IPS-20b (cell line): Measurements from ENCODE around the gene ROR2.

ENCODE experiments used
- H3K27ac ChIP-seq: one replicate; pipeline ENCODE4 v1.5.1; 2013; ENCODE audit warnings: low read length
- H3K27me3 ChIP-seq: 2 replicates; pipeline ENCODE4 v1.6.1; 2013; ENCODE audit warnings: mild to moderate bottlenecking, low read length, inconsistent platforms; ENCODE audit not compliant: insufficient read depth
- H3K36me3 ChIP-seq: 2 replicates; pipeline ENCODE4 v1.6.1; 2013; ENCODE audit warnings: low read depth, mild to moderate bottlenecking, inconsistent platforms, low read length, moderate library complexity; ENCODE audit not compliant: insufficient read depth
- H3K4me1 ChIP-seq: 2 replicates; pipeline ENCODE4 v1.6.1; 2013; ENCODE audit warnings: mild to moderate bottlenecking, control low read depth, inconsistent platforms, low read length, moderate library complexity; ENCODE audit not compliant: insufficient read depth
- H3K4me3 ChIP-seq: 2 replicates; pipeline ENCODE4 v1.5.1; 2013; ENCODE audit warnings: mild to moderate bottlenecking, low read length, inconsistent platforms
- H3K9ac ChIP-seq: 2 replicates; pipeline ENCODE4 v1.6.1; 2013; ENCODE audit warnings: low read depth, mild to moderate bottlenecking, inconsistent platforms, low read length, moderate library complexity
- H3K9me3 ChIP-seq: 2 replicates; pipeline ENCODE4 v1.6.1; 2013; ENCODE audit warnings: mild to moderate bottlenecking, low read depth, low read length, inconsistent platforms; ENCODE audit not compliant: insufficient read depth

ROR2 gene

GRCh38 chr9:91946653-91947488, 3.2 kb downstream of the ROR2 start:
- H3K9ac ChIP-seq: no peak overlapping the region
- H3K4me3 ChIP-seq: no peak overlapping the region
- no peaks in the 10 kb centered on the region for H3K9me3 ChIP-seq
- H3K27me3 ChIP-seq: peaks cover 64% of the 10 kb centered on the region
- H3K27ac ChIP-seq: no peak overlapping the region
- peaks cover 20% of the 10 kb centered on the region; the same call in 1 of the 2 replicates for H3K4me1 ChIP-seq
- no peaks in the 10 kb centered on the region for H3K36me3 ChIP-seq

DNA sequence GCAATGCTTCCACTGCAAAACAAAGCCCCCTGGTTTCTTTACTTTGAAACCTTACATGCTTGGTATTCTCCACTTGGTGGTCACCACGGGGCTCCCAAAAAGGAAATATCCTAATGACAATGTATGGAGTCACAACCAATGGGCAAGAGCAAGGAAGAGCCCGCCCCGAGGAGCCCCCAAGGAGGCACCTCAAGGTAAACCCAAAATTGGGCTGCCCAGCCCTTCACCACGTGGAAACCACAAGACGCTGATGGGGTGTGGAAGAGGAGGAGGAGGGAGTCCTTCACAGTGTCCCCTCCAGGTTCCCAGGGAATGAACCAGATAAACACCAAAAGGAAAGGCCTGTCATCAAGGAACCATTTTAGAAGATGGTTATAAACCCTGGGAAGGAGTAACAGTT, 3.8 kb downstream of the ROR2 start:
- H3K9ac ChIP-seq: no peak overlapping the region
- no peaks in the 10 kb centered on the region for H3K9me3 ChIP-seq
- H3K4me3 ChIP-seq: no peak overlapping the region; the same call in 1 of the 2 replicates
- no peak overlapping the region for H3K27ac ChIP-seq
- H3K4me1 ChIP-seq: peaks cover 20% of the 10 kb centered on the region; the same call in 1 of the 2 replicates
- H3K36me3 ChIP-seq: no peaks in the 10 kb centered on the region
- peaks cover 57% of the 10 kb centered on the region for H3K27me3 ChIP-seq

DNA sequence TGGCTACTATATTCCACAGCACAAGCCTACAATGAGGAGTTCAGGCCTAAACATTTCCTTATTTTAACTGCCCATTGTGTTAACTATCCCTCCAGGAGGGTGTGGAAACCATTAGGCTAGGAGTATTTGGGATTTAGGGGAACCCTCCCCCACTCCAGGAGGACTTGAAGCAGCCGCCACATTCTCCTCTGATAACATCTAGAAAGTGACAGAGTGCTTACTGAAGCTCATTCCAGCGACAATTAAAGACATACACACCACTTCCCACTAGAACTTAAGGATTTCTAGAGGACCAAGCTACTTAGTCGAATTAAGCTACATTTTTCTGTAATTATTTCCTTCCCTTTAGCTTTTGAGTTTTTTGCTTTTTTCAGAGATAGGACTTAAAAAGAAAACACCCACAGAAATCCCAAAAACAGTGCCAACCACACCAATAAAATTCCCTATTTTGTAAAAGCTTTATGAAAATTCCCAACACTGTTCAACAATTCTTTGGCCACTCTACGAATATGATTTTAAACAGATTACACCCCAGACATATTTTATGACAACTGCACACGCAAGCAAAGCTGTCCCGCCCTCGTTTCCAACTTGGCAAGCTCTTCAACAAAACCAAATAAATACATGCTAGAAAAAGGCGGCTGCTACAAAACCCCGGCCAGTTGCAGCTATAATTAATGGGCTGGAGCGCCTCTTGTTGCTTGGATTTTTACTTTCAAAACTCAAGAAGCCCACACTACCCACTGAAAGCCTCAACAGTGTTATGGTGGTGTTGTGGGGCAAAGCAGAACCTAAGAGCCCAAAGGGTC, 4.5 kb downstream of the ROR2 start:
- H3K4me3 ChIP-seq: no peak overlapping the region; the same call in none of the 2 replicates
- H3K4me1 ChIP-seq: peaks cover 16% of the 10 kb centered on the region; the same call in 1 of the 2 replicates
- H3K9ac ChIP-seq: no peak overlapping the region
- H3K9me3 ChIP-seq: no peaks in the 10 kb centered on the region
- peaks cover 50% of the 10 kb centered on the region for H3K27me3 ChIP-seq
- H3K27ac ChIP-seq: no peak overlapping the region
- no peaks in the 10 kb centered on the region for H3K36me3 ChIP-seq

DNA sequence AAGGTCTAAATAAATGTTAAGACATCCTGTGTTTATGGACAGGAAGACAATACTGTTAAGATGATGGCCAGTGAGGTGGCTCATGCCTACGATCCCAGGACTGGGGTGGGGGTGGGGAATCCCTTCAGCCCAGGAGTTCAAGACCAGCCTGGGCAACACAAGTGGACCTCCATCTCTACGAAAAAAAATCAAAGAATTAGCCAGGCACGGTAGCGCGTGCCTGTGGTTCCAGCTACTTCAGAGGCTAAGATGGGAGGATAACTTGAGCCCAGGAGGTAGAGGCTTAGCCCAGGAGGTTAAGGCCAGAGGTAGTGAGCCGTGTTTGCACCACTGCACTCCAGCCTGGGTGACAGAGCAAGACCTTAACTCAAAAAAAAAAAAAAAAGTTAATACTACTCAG, 5.3 kb downstream of the ROR2 start:
- Histone ChIP-seq H3K4me3 (no peak overlapping the region), H3K36me3 (no peaks in the 10 kb centered on the region), H3K4me1 (peaks cover 21% of the 10 kb centered on the region; the same call in 1 of the 2 replicates), H3K27ac (no peak overlapping the region), H3K9me3 (no peaks in the 10 kb centered on the region), H3K27me3 (peaks cover 44% of the 10 kb centered on the region), H3K9ac (no peak overlapping the region)

DNA sequence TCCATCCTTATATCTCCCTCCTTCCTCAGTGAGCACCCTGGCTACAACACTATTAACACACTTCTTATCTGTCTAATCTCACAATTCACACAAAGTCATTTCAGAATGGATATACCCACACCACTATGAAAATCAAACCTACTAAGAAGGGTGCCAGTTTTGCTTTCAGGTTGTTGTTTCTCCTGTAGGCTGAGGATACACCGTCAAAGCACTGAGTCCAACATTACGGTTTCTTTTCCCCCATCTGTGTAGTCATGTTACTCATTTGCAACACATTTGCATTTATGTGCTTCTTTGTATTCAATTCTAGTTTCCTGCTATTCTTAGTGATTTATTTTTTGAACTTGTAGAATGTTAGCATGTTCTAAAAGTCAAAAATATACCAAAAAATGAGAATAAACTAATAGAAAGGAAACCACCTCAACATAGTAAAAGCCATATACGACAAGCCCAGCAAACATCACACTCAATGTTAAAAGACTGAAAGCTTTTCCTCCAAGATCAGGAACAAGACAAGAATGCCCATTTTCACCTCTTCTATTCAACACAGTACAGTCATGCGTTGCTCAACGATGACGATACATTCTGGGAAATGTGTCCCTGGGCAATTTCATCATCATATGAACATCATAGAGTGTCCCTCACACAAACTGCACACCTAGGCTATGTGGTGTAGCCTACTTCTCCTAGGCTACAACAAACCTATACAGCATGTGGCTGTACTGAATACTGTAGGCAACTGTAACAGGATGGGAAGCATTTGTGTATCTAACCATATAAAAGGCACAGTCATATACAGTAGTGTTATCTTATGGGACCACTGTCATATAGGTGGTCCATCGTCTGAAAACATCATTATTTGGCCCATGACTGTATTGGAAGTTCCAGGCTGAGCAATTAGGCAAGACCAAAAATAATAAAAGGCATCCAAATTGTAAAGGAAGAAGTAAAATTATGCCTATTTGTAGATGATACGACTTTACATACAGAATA, 6.3 kb downstream of the ROR2 start:
- Histone ChIP-seq H3K27ac (no peak overlapping the region), H3K4me1 (peaks cover 23% of the 10 kb centered on the region; the same call in 1 of the 2 replicates), H3K9me3 (no peaks in the 10 kb centered on the region), H3K4me3 (no peak overlapping the region), H3K36me3 (no peaks in the 10 kb centered on the region), H3K27me3 (peaks cover 35% of the 10 kb centered on the region), H3K9ac (no peak overlapping the region)

GRCh38 chr9:91942201-91942600, 7.8 kb downstream of the ROR2 start:
- Histone ChIP-seq H3K36me3 (no peaks in the 10 kb centered on the region), H3K9me3 (no peaks in the 10 kb centered on the region), H3K27ac (no peak overlapping the region), H3K27me3 (peaks cover 19% of the 10 kb centered on the region), H3K4me1 (peaks cover 23% of the 10 kb centered on the region; the same call in 1 of the 2 replicates), H3K9ac (no peak overlapping the region), H3K4me3 (no peak overlapping the region)

DNA sequence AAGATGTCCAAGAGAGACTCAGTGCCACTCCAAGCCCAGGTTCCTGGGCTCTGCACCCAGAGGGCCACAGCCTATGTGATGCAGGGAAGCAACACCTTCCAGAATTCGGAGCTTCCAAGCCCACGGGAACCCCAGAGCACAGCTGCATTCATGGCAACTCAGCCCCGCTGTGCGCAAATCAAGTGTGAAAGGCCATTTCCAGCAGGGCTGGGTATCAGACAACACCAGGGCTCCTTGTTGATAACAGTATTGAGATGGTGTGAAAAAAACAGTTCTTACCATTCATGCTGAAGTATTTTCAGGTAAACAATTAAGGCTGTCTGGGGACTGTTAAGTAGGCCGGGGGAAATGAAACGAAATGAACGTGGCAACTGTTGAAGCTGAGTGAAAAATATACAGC, 10.1 kb downstream of the ROR2 start:
- H3K9ac ChIP-seq: no peak overlapping the region
- H3K4me1 ChIP-seq: peaks cover 8% of the 10 kb centered on the region; the same call in 1 of the 2 replicates
- H3K27me3 ChIP-seq: no peaks in the 10 kb centered on the region
- no peaks in the 10 kb centered on the region for H3K9me3 ChIP-seq
- no peaks in the 10 kb centered on the region for H3K36me3 ChIP-seq
- H3K27ac ChIP-seq: no peak overlapping the region
- no peak overlapping the region for H3K4me3 ChIP-seq

DNA sequence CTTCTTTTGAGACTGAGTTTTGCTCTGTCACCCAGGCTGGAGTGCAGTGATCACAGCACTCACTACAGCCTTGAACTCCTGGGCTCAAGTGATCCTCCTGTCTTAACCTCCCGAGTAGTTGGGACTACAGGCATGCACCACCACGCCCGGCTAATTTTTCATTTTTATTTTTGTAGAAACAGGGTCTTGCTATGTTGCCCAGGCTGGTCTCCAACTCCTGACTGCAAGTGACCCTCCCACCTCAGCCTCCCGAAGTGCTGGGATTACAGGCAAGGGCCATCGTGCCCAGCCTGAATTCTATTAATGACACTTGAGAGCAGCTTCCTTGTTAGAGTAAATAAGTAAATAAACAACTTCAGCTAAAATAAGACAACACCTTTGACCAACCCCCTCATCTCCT, 12.3 kb downstream of the ROR2 start:
- Histone ChIP-seq H3K9me3 (no peaks in the 10 kb centered on the region), H3K27ac (no peak overlapping the region), H3K4me3 (no peak overlapping the region), H3K27me3 (no peaks in the 10 kb centered on the region), H3K36me3 (no peaks in the 10 kb centered on the region), H3K4me1 (peaks cover 6% of the 10 kb centered on the region; the same call in 1 of the 2 replicates), H3K9ac (no peak overlapping the region)

DNA sequence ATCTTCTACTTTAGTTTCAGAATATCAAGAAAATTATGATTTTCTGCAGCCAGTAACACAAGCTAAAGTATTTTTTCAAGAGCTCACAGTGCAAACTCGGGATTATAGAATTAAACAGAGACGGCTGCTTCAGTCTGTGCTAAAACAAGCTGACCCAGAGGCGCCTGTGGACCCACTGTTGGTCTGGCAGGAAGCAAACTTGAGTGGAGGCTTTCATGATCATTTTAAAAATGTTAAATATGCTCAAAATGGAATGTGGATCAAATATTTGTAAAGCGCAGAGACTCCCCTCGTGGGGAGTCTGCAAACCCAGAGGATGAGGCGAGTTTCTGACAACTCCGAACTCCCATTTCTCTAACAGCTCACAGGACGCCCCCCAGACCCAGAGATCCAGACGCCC, 13.0 kb downstream of the ROR2 start:
- Histone ChIP-seq H3K9me3 (peaks cover 1% of the 10 kb centered on the region; the same call in 1 of the 2 replicates), H3K27ac (no peak overlapping the region), H3K27me3 (no peaks in the 10 kb centered on the region), H3K4me3 (no peak overlapping the region), H3K36me3 (no peaks in the 10 kb centered on the region), H3K4me1 (peaks cover 6% of the 10 kb centered on the region; the same call in 1 of the 2 replicates), H3K9ac (no peak overlapping the region)

- Histone ChIP-seq H3K27me3 (no peaks in the 10 kb centered on the region), H3K9ac (no peak overlapping the region), H3K36me3 (no peaks in the 10 kb centered on the region), H3K9me3 (peaks cover 12% of the 10 kb centered on the region), H3K4me1 (peaks cover 6% of the 10 kb centered on the region; the same call in 1 of the 2 replicates), H3K4me3 (no peak overlapping the region), H3K27ac (no peak overlapping the region)
These were observed 14.1 kb downstream of the ROR2 start for GRCh38 chr9:91935805-91936514.
